Raji (cell line): ENCODE data around the gene TAS2R60.

ENCODE experiments used
- POLR2A ChIP-seq: IDR thresholded peaks from 2 replicates; pipeline ENCODE4 v1.6.1; 2011; ENCODE audit warnings: low read depth, low read length, control low read depth; ENCODE audit not compliant: insufficient read depth

Gene TAS2R60

DNA sequence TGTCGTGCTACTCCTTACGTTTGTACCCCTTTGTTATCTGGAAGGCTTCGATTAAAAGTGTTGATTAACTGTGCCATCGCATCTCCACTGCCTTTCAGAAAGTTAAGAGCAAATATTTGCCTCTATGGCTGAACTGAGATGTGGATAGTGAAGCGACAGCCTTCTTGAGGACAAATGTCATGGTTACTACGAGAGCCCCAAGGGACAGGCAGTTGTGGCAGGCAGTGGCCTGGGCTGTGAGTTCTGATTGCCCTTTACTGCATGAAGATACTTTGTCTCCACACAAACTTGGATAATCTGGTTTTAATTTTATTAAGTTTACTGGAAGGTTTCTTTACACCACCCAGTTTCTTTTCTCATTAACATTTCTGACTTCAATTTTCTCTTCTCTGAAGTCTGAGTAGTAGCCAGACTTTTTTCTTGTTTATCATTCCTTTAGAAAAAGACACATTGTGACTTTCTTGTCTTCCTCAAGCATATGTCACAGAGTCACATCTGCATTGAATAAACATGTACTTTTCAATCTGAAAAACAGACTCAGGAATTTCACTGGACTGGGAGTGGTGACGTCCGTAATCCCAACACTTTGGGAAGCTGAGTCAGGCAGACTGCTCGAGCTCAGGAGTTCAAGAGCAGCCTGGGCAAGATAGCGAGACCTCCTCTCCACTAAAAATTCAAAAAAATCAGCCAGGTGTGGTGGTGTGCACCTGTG, 36.0 kb downstream of the TAS2R60 start:
- no peak for TF ChIP-seq POLR2A

- TF ChIP-seq POLR2A = no peak
Measured at GRCh38 chr7:143480501-143480900, 37.2 kb downstream of the TAS2R60 start.

- no peak for TF ChIP-seq POLR2A
Measured at GRCh38 chr7:143484119-143484518, 40.9 kb downstream of the TAS2R60 start.

GRCh38 chr7:143485094-143485493, 41.8 kb downstream of the TAS2R60 start:
- TF ChIP-seq POLR2A = no peak

DNA sequence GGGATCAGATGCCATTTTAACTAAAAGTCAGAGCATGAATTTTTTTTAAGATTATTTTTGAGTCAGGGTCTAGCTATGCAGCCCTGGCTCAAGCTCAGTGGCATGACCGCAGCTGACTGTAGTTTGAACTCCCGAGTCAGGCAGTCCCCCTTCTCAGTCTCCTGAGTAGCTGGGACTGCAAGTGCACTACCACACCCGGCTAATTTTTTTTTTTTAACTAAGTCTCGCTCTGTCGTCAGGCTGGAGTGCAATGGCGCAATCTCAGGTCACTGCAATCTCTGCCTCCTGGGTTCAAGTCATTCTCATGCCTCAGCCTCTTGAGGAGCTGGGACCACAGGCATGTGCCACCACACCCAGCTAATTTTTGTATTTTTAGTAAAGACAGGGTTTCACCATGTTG, 42.2 kb downstream of the TAS2R60 start:
- no peak for TF ChIP-seq POLR2A

- no peak for TF ChIP-seq POLR2A
Measured at GRCh38 chr7:143487061-143487460, 43.8 kb downstream of the TAS2R60 start.

DNA sequence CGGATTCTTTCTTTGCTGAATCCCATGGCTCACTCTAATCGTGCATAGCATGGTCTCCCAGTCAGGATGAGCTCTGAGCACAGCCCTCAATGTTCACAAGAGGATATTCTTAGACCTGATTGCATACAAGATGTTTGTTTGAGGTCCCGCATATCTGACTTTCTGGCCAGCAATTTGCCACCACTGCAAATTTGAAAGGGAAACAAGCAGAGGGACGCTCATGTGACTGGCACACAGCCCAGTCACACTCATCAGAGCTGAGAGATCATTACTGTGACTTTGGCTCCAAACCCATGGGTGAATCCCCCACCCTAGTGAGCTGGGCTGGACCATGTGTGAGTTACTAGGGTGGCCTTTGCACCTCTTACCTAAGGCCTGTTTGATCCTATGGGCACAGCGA, 44.3 kb downstream of the TAS2R60 start:
- no peak for TF ChIP-seq POLR2A

GRCh38 chr7:143490717-143491306, 47.6 kb downstream of the TAS2R60 start:
- no peak for TF ChIP-seq POLR2A

GRCh38 chr7:143492043-143492471, 48.8 kb downstream of the TAS2R60 start:
- no peak for TF ChIP-seq POLR2A

DNA sequence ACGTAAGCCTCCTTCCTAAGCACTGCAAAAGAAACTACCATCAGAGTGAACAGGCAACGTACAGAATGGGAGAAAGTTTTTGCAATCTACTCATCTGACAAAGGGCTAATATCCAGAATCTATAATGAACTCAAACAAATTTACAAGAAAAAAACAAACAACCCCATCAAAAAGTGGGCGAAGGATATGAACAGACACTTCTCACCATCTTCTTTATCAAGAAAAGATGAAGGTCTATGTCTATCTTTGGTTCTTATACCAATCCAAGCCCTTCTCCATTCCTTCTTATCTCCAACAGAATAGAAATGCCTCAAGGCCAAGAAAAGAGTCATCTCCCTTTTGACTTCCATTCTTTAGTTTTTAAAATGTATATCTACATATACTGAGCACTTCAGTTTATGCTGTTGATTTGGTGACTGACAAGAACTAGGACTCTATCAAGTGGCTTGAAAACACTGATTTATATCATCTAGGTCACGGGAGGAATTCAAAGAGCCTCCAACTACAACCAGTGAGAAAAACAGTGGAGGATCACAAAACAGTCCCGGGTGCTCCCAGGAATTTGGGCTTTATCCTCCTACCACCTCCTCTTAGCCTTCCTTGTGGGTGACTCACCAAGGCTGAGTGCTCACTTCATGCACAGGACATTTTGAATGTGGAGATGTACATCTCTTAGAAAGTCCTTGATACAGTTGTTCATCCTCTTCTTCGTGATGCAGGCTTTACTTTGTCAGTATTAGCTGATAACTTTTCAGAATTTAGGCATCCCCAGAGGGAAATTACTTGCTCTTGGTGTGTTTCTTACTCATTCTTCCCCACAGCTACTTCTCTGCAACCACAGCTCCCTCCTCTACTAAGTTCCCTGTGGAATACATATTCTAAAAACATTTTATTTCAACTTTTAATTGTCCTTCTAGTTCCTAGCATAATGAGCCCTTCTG, 49.8 kb downstream of the TAS2R60 start:
- no peak for TF ChIP-seq POLR2A

GRCh38 chr7:143493751-143494150, 50.5 kb downstream of the TAS2R60 start:
- TF ChIP-seq POLR2A = no peak
